HCT116 (cell line): ENCODE measurements around the gene CDK16. TPM values are rescaled to one million over a fixed set of nuclear protein-coding genes. Genes with fewer than 3 reads are reported as not detected.

Source experiments
- ATAC-seq: fragments of 200-7000 bp; cut with Tn5 transposase; 2 replicates; pipeline ENCODE4 v1.9.1; 2020; ENCODE audit warnings: mild to moderate bottlenecking, moderate library complexity
- BruUV-seq: library from RNA; stranded (reverse); fragments of 400-500 nt; replicated peaks from 2 replicates; lab custom pipeline; 2021; lab: Mats Ljungman, UMichigan
- CTCF ChIA-PET: fragments of 300-600 bp; sonication (Branson Sonifier 250); formaldehyde crosslinking; loops from one replicate; lab custom pipeline; 2021; ENCODE audit warnings: antibody characterized with exemption; lab: Charles Lee
- POLR2A ChIA-PET: fragments of 300-600, 350-600 bp; sonication (Branson Sonifier 250); formaldehyde crosslinking; loops from one replicate; lab custom pipeline; 2021; ENCODE audit warnings: antibody characterized with exemption; lab: Charles Lee
- RAD21 ChIA-PET, 2 experiments: fragments of 300-600 bp; sonication (Branson Sonifier 250); formaldehyde crosslinking; loops; one replicate each; lab custom pipeline; 2023; ENCODE audit warnings: low total read pairs in 2 of 2; ENCODE audit not compliant: uncharacterized antibody in 2 of 2, unreplicated experiment in 2 of 2, low non-redundant PET in 1 of 2; lab: Charles Lee
- DNase-seq: peaks from one replicate; pipeline ENCODE4 v3.0.0-alpha.2; 2010; ENCODE audit warnings: low read depth, low spot score
- H2AFZ ChIP-seq: fragments of 200-600 bp; shearing (Covaris generic), sonication (generic); 2 replicates; pipeline ENCODE4 v1.6.1; 2017; ENCODE audit warnings: low read depth, mixed run types, mixed read lengths, antibody characterized with exemption, low read length; ENCODE audit not compliant: poor library complexity, severe bottlenecking
- H3K27ac ChIP-seq: 2 replicates; pipeline ENCODE4 v1.5.1; 2012; ENCODE audit warnings: low read depth, low read length
- H3K27me3 ChIP-seq: fragments of 200-600 bp; sonication (generic); 2 replicates; pipeline ENCODE4 v1.6.1; 2016; ENCODE audit warnings: mixed run types, low read length, mixed read lengths; ENCODE audit not compliant: insufficient read depth
- H3K36me3 ChIP-seq, 2 experiments: fragments of 200-500 bp in 1 of 2; fragments of 200-600 bp in 1 of 2; sonication (Bioruptor generic) in 1 of 2; sonication (generic) in 1 of 2; 2 replicates each; pipeline versions ENCODE4 v1.5.1 to v1.6.1; 2014 to 2016; ENCODE audit warnings: low read length in 2 of 2, inconsistent platforms in 1 of 2, mixed read lengths in 1 of 2, mixed run types in 1 of 2; ENCODE audit not compliant: insufficient read depth in 2 of 2, control insufficient read depth in 1 of 2
- H3K4me1 ChIP-seq, 2 experiments: fragments of 200-600 bp in 1 of 2; sonication (generic) in 1 of 2; 2 replicates each; pipeline versions ENCODE4 v1.5.1 to v1.6.1; 2012 to 2017; ENCODE audit warnings: low read length in 2 of 2, inconsistent platforms in 1 of 2, mild to moderate bottlenecking in 1 of 2, mixed read lengths in 1 of 2, mixed run types in 1 of 2, moderate library complexity in 1 of 2; ENCODE audit not compliant: insufficient read depth in 2 of 2, control insufficient read depth in 1 of 2
- H3K4me2 ChIP-seq: fragments of 200-600 bp; sonication (generic); 2 replicates; pipeline ENCODE4 v1.6.1; 2017; ENCODE audit warnings: mixed run types, low read length, mixed read lengths
- H3K4me3 ChIP-seq, 2 experiments: fragments of 200-600 bp in 1 of 2; sonication (generic) in 1 of 2; replicated peaks in 1 of 2; 2 replicates each; pipeline ENCODE4 v1.5.1; 2011 to 2016; ENCODE audit warnings: low read length in 2 of 2, control low read depth in 1 of 2, low read depth in 1 of 2, mild to moderate bottlenecking in 1 of 2, mixed read lengths in 1 of 2, mixed run types in 1 of 2
- H3K79me2 ChIP-seq: fragments of 200-600 bp; sonication (generic); 2 replicates; pipeline ENCODE4 v1.6.1; 2017; ENCODE audit warnings: mild to moderate bottlenecking, mixed run types, low read length, moderate library complexity, mixed read lengths; ENCODE audit not compliant: insufficient read depth
- H3K9ac ChIP-seq: fragments of 200-600 bp; sonication (generic); 2 replicates; pipeline ENCODE4 v1.6.1; 2016; ENCODE audit warnings: low read length, mixed read lengths
- H3K9me2 ChIP-seq: fragments of 200-600 bp; sonication (generic), shearing (Covaris generic); 2 replicates; pipeline ENCODE4 v1.6.1; 2017; ENCODE audit warnings: mixed run types, mild to moderate bottlenecking, moderate library complexity; ENCODE audit not compliant: insufficient read depth
- H3K9me3 ChIP-seq, 2 experiments: fragments of 200-500 bp in 1 of 2; fragments of 200-600 bp in 1 of 2; sonication (Bioruptor generic) in 1 of 2; sonication (generic) in 1 of 2; 2 replicates each; pipeline ENCODE4 v1.6.1; 2014 to 2017; ENCODE audit warnings: low read length in 2 of 2, mixed read lengths in 2 of 2, inconsistent platforms in 1 of 2, low read depth in 1 of 2, mild to moderate bottlenecking in 1 of 2, mixed run types in 1 of 2, moderate library complexity in 1 of 2; ENCODE audit not compliant: control insufficient read depth in 1 of 2, insufficient read depth in 1 of 2
- H4K20me1 ChIP-seq: fragments of 200-600 bp; sonication (generic), shearing (Covaris generic); 2 replicates; pipeline ENCODE4 v1.6.1; 2017; ENCODE audit warnings: mixed run types, mild to moderate bottlenecking, moderate library complexity; ENCODE audit not compliant: insufficient read depth
- CBX3 ChIP-seq: IDR thresholded peaks from 2 replicates; pipeline ENCODE4 v1.6.1; 2012; ENCODE audit warnings: low read depth
- EGR1 ChIP-seq: IDR thresholded peaks from 2 replicates; pipeline ENCODE4 v1.6.1; 2012; ENCODE audit warnings: low read depth
- ELF1 ChIP-seq: IDR thresholded peaks from 2 replicates; pipeline ENCODE4 v1.6.1; 2012; ENCODE audit warnings: low read depth, borderline replicate concordance
- EZH2 ChIP-seq: fragments of 200-600 bp; sonication (generic); IDR thresholded peaks from 2 replicates; pipeline ENCODE4 v1.6.1; 2017; ENCODE audit warnings: antibody characterized with exemption, mixed run types
- EZH2phosphoT487 ChIP-seq: fragments of 200-600 bp; IDR thresholded peaks from 2 replicates; pipeline ENCODE4 v1.6.1; 2018; ENCODE audit warnings: antibody characterized with exemption, borderline replicate concordance
- FOSL1 ChIP-seq: IDR thresholded peaks from 2 replicates; pipeline ENCODE4 v1.6.1; 2012; ENCODE audit warnings: low read depth
- JUND ChIP-seq: IDR thresholded peaks from 2 replicates; pipeline ENCODE4 v1.6.1; 2012
- POLR2AphosphoS5 ChIP-seq: IDR thresholded peaks from 2 replicates; pipeline ENCODE4 v1.6.1; 2011; ENCODE audit warnings: mild to moderate bottlenecking, low read depth, low read length, moderate library complexity
- RAD21 ChIP-seq: IDR thresholded peaks from 2 replicates; pipeline ENCODE4 v1.6.1; 2012; ENCODE audit warnings: low read depth, mild to moderate bottlenecking
- SIN3A ChIP-seq: IDR thresholded peaks from 2 replicates; pipeline ENCODE4 v1.6.1; 2012; ENCODE audit warnings: low read depth
- SP1 ChIP-seq: IDR thresholded peaks from 2 replicates; pipeline ENCODE4 v1.6.1; 2012; ENCODE audit warnings: low read depth
- SRF ChIP-seq: IDR thresholded peaks from 2 replicates; pipeline ENCODE4 v1.6.1; 2012; ENCODE audit warnings: low read depth
- TCF7L2 ChIP-seq: IDR thresholded peaks from 2 replicates; pipeline ENCODE4 v1.7.0; 2011; ENCODE audit warnings: borderline replicate concordance, inconsistent platforms; ENCODE audit not compliant: insufficient read depth, insufficient read length; ENCODE audit errors: extremely low read depth
- ZNF274 ChIP-seq: fragments of 200-500 bp; sonication (Bioruptor generic); IDR thresholded peaks from 2 replicates; pipeline ENCODE4 v1.6.1; 2014; ENCODE audit warnings: mild to moderate bottlenecking, low read depth, low read length, inconsistent platforms
- intact Hi-C: fragments of 100-400 bp; cut with micrococcal nuclease; formaldehyde crosslinking; loops from 2 replicates; pipeline ENCODE4 v1.10.0; 2022
- total RNA-seq: library from RNA; stranded (reverse); gene quantifications from one replicate; pipeline ENCODE4 v1.2.1, GENCODE V29; 2021; ENCODE audit not compliant: unreplicated experiment
- TF ChIP-seq, protein P1 (sequence below): IDR thresholded peaks from 2 replicates; pipeline ENCODE4 v1.6.1; 2012
- TF ChIP-seq, protein P2 (sequence below): IDR thresholded peaks from 2 replicates; pipeline ENCODE4 v1.6.1; 2011; ENCODE audit warnings: mild to moderate bottlenecking, low read length, moderate library complexity; ENCODE audit not compliant: insufficient replicate concordance; ENCODE audit errors: extremely low read depth
- TF ChIP-seq, protein P3 (sequence below): IDR thresholded peaks from 2 replicates; pipeline ENCODE4 v1.6.1; 2012; ENCODE audit warnings: low read depth
- TF ChIP-seq, protein P4 (sequence below): IDR thresholded peaks from 2 replicates; pipeline ENCODE4 v1.6.1; 2012
- TF ChIP-seq, protein P5 (sequence below), 3 experiments: fragments of 200-600 bp in 1 of 3; sonication (generic) in 1 of 3; IDR thresholded peaks in 2 of 3; conservative IDR thresholded peaks in 1 of 3; 2 replicates each; pipeline ENCODE4 v1.5.1; 2012 to 2017; ENCODE audit warnings: low read depth in 2 of 3, low read length in 2 of 3, antibody characterized with exemption in 1 of 3, borderline replicate concordance in 1 of 3, control low read depth in 1 of 3, mild to moderate bottlenecking in 1 of 3, mixed read lengths in 1 of 3, mixed run types in 1 of 3, moderate library complexity in 1 of 3; ENCODE audit not compliant: insufficient read depth in 1 of 3

Gene CDK16
- total RNA-seq, 1 experiment from 2014 or later = 131 TPM

DNA sequence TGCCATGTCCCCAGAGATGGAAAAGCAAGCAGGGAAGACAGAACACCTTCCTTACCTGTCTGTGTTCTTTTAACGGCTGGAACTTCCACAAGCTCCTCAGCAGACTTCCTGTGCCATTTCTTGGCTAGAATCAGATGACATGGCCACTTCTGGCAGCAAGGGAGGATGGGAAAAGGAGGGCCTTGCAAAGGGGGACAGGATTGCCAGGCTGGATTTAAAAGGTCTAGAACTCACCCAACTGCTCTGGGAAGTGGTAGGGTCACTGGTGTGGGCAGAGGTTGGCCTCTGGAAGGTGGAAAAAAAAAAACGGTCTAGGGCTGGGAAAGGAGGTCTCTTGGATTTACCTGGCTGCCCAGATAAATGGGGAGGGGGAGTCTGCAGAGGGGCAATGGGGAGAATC lies 12.7 kb downstream of the CDK16 start:
- no TSS peak for BruUV-seq
- peaks cover 3 to 19% of the 10 kb centered on the region in 2 experiments; a peak in 3 of 4 replicates for H3K4me1 ChIP-seq

More for the DNA sequence above, 12.7 kb downstream of the CDK16 start:
- H4K20me1 ChIP-seq = no peaks in the 10 kb centered on the region
- no peak overlapping the region for H2AFZ ChIP-seq
- no peak overlapping the region for H3K27ac ChIP-seq
- ATAC-seq (no peak), DNase-seq (no peak)
- H3K4me3 ChIP-seq = no peak overlapping the region
- peaks cover 24% of the 10 kb centered on the region for H3K79me2 ChIP-seq
- ChIA-PET POLR2A (interaction anchor here (0.7 kb wide), 1 partner anchor 271 kb away, joined by 3 read pairs; no protein-coding TSS in a partner anchor), RAD21 (no interaction called here), CTCF (no interaction called here)
- H3K36me3 ChIP-seq = peaks cover 7 to 11% of the 10 kb centered on the region in 2 experiments; a peak in 3 of 4 replicates
- no peak overlapping the region for H3K4me2 ChIP-seq
- intact Hi-C loops = loop anchor here (10.0 kb wide), 1 partner anchor 64 kb away; no protein-coding TSS in a partner anchor
- no peak overlapping the region for H3K9ac ChIP-seq
- TF ChIP-seq, protein P1, sequence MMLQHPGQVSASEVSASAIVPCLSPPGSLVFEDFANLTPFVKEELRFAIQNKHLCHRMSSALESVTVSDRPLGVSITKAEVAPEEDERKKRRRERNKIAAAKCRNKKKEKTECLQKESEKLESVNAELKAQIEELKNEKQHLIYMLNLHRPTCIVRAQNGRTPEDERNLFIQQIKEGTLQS = no peak
- TF ChIP-seq ELF1 (no peak), EZH2phosphoT487 (no peak), FOSL1 (no peak), TCF7L2 (no peak), SIN3A (no peak), EZH2 (no peak), SP1 (no peak), EGR1 (no peak), POLR2AphosphoS5 (no peak), RAD21 (no peak), CBX3 (no peak), ZNF274 (no peak), JUND (no peak), SRF (no peak)
- TF ChIP-seq, protein P2, sequence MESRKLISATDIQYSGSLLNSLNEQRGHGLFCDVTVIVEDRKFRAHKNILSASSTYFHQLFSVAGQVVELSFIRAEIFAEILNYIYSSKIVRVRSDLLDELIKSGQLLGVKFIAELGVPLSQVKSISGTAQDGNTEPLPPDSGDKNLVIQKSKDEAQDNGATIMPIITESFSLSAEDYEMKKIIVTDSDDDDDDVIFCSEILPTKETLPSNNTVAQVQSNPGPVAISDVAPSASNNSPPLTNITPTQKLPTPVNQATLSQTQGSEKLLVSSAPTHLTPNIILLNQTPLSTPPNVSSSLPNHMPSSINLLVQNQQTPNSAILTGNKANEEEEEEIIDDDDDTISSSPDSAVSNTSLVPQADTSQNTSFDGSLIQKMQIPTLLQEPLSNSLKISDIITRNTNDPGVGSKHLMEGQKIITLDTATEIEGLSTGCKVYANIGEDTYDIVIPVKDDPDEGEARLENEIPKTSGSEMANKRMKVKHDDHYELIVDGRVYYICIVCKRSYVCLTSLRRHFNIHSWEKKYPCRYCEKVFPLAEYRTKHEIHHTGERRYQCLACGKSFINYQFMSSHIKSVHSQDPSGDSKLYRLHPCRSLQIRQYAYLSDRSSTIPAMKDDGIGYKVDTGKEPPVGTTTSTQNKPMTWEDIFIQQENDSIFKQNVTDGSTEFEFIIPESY = no peak
- TF ChIP-seq, protein P3, sequence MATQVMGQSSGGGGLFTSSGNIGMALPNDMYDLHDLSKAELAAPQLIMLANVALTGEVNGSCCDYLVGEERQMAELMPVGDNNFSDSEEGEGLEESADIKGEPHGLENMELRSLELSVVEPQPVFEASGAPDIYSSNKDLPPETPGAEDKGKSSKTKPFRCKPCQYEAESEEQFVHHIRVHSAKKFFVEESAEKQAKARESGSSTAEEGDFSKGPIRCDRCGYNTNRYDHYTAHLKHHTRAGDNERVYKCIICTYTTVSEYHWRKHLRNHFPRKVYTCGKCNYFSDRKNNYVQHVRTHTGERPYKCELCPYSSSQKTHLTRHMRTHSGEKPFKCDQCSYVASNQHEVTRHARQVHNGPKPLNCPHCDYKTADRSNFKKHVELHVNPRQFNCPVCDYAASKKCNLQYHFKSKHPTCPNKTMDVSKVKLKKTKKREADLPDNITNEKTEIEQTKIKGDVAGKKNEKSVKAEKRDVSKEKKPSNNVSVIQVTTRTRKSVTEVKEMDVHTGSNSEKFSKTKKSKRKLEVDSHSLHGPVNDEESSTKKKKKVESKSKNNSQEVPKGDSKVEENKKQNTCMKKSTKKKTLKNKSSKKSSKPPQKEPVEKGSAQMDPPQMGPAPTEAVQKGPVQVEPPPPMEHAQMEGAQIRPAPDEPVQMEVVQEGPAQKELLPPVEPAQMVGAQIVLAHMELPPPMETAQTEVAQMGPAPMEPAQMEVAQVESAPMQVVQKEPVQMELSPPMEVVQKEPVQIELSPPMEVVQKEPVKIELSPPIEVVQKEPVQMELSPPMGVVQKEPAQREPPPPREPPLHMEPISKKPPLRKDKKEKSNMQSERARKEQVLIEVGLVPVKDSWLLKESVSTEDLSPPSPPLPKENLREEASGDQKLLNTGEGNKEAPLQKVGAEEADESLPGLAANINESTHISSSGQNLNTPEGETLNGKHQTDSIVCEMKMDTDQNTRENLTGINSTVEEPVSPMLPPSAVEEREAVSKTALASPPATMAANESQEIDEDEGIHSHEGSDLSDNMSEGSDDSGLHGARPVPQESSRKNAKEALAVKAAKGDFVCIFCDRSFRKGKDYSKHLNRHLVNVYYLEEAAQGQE = no peak
- TF ChIP-seq, protein P4, sequence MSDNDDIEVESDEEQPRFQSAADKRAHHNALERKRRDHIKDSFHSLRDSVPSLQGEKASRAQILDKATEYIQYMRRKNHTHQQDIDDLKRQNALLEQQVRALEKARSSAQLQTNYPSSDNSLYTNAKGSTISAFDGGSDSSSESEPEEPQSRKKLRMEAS = no peak
- TF ChIP-seq, protein P5, sequence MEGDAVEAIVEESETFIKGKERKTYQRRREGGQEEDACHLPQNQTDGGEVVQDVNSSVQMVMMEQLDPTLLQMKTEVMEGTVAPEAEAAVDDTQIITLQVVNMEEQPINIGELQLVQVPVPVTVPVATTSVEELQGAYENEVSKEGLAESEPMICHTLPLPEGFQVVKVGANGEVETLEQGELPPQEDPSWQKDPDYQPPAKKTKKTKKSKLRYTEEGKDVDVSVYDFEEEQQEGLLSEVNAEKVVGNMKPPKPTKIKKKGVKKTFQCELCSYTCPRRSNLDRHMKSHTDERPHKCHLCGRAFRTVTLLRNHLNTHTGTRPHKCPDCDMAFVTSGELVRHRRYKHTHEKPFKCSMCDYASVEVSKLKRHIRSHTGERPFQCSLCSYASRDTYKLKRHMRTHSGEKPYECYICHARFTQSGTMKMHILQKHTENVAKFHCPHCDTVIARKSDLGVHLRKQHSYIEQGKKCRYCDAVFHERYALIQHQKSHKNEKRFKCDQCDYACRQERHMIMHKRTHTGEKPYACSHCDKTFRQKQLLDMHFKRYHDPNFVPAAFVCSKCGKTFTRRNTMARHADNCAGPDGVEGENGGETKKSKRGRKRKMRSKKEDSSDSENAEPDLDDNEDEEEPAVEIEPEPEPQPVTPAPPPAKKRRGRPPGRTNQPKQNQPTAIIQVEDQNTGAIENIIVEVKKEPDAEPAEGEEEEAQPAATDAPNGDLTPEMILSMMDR (IDR thresholded peaks at IDR 0.05 in 2 of 3, conservative IDR thresholded peaks at IDR 0.05 in 1 of 3; ENCODE audit: borderline replicate concordance in 1 of 3, insufficient read depth in 1 of 3, low read depth in 2 of 3, low read length in 2 of 3) = no peak
- H3K27me3 ChIP-seq = no peaks in the 10 kb centered on the region
- no peaks in the 10 kb centered on the region for H3K9me2 ChIP-seq
- no peaks in the 10 kb centered on the region for H3K9me3 ChIP-seq
